ENCODE measurements around the gene RPS6KC1.

Gene RPS6KC1

GRCh38 chr1:213245260-213245910 lies 194.3 kb downstream of the RPS6KC1 start:
- DNase-seq (ENCODE audit: extremely low read depth, low read depth): no peak
- no peak for TF ChIP-seq CTCF (IDR thresholded peaks at IDR 0.05; ENCODE audit: low read depth, low read length)

DNA sequence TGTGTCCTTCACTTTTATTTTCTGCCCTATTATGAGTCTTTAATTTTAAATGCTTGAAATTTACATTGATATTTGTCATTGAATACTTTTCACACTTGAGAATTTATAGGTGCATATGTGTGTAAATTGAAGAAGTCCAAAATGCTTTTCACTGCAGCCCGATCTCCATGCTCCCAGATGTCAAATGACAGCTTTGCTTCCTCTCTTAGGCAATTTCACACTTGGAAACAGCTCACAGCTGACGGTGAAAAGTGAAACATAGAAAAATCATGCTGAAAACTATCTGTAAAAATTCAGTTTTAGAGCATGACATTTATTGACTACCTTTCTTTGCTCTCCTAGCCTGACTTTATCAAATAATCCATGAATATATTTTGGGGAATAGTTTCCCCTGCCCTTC lies 196.0 kb downstream of the RPS6KC1 start:
- TF ChIP-seq CTCF (IDR thresholded peaks at IDR 0.05; ENCODE audit: low read depth, low read length): no peak
- no peak for DNase-seq (ENCODE audit: extremely low read depth, low read depth)

- TF ChIP-seq CTCF (IDR thresholded peaks at IDR 0.05; ENCODE audit: low read depth, low read length): no peak
- DNase-seq (ENCODE audit: extremely low read depth, low read depth): no peak
These were observed 198.4 kb downstream of the RPS6KC1 start for GRCh38 chr1:213249395-213249794.

- DNase-seq (ENCODE audit: extremely low read depth, low read depth): no peak
- TF ChIP-seq CTCF (IDR thresholded peaks at IDR 0.05; ENCODE audit: low read depth, low read length): no peak
These were observed 199.0 kb downstream of the RPS6KC1 start for GRCh38 chr1:213250041-213250440.

- TF ChIP-seq CTCF (IDR thresholded peaks at IDR 0.05; ENCODE audit: low read depth, low read length): no peak
- DNase-seq (ENCODE audit: extremely low read depth, low read depth): no peak
These were observed 199.4 kb downstream of the RPS6KC1 start for GRCh38 chr1:213250446-213250845.

DNA sequence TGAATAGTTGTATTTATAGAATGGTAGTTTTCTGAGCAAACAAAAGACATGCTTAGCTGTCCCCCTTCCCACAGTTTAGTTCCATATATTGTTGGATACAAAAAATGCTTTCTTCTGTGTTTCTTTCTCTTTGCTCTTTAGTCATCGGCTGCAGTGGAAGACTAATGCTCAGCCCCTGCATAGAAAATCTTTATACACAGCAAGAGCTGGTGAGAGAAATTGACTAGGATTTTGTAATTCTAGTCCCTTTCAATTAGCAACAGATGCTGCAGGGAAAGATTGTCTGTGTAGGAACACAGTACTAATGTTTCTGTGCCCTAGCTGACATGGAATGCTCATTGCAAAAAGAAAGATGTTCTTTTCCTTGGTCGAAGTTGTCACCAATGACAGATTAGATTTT lies 200.9 kb downstream of the RPS6KC1 start:
- TF ChIP-seq CTCF (IDR thresholded peaks at IDR 0.05; ENCODE audit: low read depth, low read length): no peak

GRCh38 chr1:213256438-213257087 lies 205.5 kb downstream of the RPS6KC1 start:
- DNase-seq (ENCODE audit: extremely low read depth, low read depth): no peak
- no peak for TF ChIP-seq CTCF (IDR thresholded peaks at IDR 0.05; ENCODE audit: low read depth, low read length)

More for the DNA sequence above, 200.9 kb downstream of the RPS6KC1 start:
- DNase-seq (ENCODE audit: extremely low read depth, low read depth): no peak
